GM12878 (cell line): ENCODE data around the gene ZNF764. TPM values are rescaled to one million over a fixed set of nuclear protein-coding genes. Genes with fewer than 3 reads are reported as not detected.
A peak's percentile ranks its signal among the peaks of the same experiment; 100 is the strongest.

ENCODE experiments used
- ATAC-seq: fragments of 200-7000 bp; cut with Tn5 transposase; 3 replicates; pipeline ENCODE4 v1.9.1; 2020; ENCODE audit warnings: mild to moderate bottlenecking, moderate library complexity
- BruUV-seq: library from RNA; stranded (reverse); fragments of 400-500 nt; replicated peaks from 2 replicates; lab custom pipeline; 2021; lab: Mats Ljungman, UMichigan
- CTCF ChIA-PET: fragments of 300-600 bp; sonication (Branson Sonifier 250); formaldehyde crosslinking; extraction: SDS; loops from one replicate; lab custom pipeline; 2021; ENCODE audit warnings: inconsistent platforms; lab: Yijun Ruan, JAX
- POLR2A ChIA-PET: fragments of 350-600 bp; formaldehyde crosslinking; extraction: SDS; loops from one replicate; lab custom pipeline; 2021; ENCODE audit warnings: inconsistent platforms; lab: Charles Lee
- RAD21 ChIA-PET: fragments of 300-600 bp; sonication (Branson Sonifier 250); formaldehyde crosslinking; loops from one replicate; lab custom pipeline; 2023; ENCODE audit warnings: antibody characterized with exemption; ENCODE audit not compliant: unreplicated experiment; lab: Charles Lee
- SMC1A ChIA-PET: fragments of 300-600 bp; sonication (Branson Sonifier 250); formaldehyde crosslinking; loops from one replicate; lab custom pipeline; 2023; ENCODE audit not compliant: unreplicated experiment, uncharacterized antibody; lab: Charles Lee
- DNase-seq: peaks from one replicate; pipeline ENCODE4 v3.0.0-alpha.2; 2011; ENCODE audit warnings: low read depth, low spot score
- FAIRE-seq: peaks from 3 replicates; lab custom pipeline; 2011; peaks lifted over from hg19 to GRCh38; lab: Jason Lieb, UNC
- H2AFZ ChIP-seq: 2 replicates; pipeline ENCODE4 v1.6.0; 2011; ENCODE audit warnings: low read depth, low read length, control low read depth; ENCODE audit not compliant: control insufficient read depth
- H3K27ac ChIP-seq: 2 replicates; pipeline ENCODE4 v1.5.1; 2011; ENCODE audit warnings: control low read depth; ENCODE audit not compliant: control insufficient read depth, insufficient read depth
- H3K27me3 ChIP-seq, 2 experiments: replicated peaks in 1 of 2; 2 replicates each; pipeline versions ENCODE4 v1.6.0 to v1.6.1; 2011; ENCODE audit warnings: low read length in 1 of 2; ENCODE audit not compliant: control insufficient read depth in 2 of 2, insufficient read depth in 2 of 2
- H3K36me3 ChIP-seq, 2 experiments: 2 replicates each; pipeline ENCODE4 v1.5.1; 2011; ENCODE audit warnings: low read length in 1 of 2; ENCODE audit not compliant: control insufficient read depth in 2 of 2, insufficient read depth in 2 of 2
- H3K4me1 ChIP-seq: 2 replicates; pipeline ENCODE4 v1.6.1; 2011; ENCODE audit warnings: mild to moderate bottlenecking, low read length, moderate library complexity, mixed read lengths; ENCODE audit not compliant: control insufficient read depth, insufficient read depth
- H3K4me2 ChIP-seq: 2 replicates; pipeline ENCODE4 v1.6.0; 2011; ENCODE audit warnings: control low read depth; ENCODE audit not compliant: control insufficient read depth, insufficient read depth
- H3K4me3 ChIP-seq: fragments of 200-600 bp; sonication (generic); 2 replicates; pipeline ENCODE4 v1.5.1; 2016
- H3K79me2 ChIP-seq: 2 replicates; pipeline ENCODE4 v1.6.0; 2011; ENCODE audit warnings: low read length; ENCODE audit not compliant: control insufficient read depth, insufficient read depth
- H3K9ac ChIP-seq: 2 replicates; pipeline ENCODE4 v1.8.0; 2011; ENCODE audit warnings: low read length, control low read depth, mixed read lengths; ENCODE audit not compliant: control insufficient read depth, insufficient read depth
- H3K9me3 ChIP-seq: replicated peaks from 3 replicates; pipeline ENCODE4 v1.5.1; 2011; ENCODE audit warnings: mild to moderate bottlenecking, low read length; ENCODE audit not compliant: control insufficient read depth, insufficient read depth
- H4K20me1 ChIP-seq: 2 replicates; pipeline ENCODE4 v1.6.0; 2011; ENCODE audit not compliant: control insufficient read depth, insufficient read depth
- IRF4 ChIP-seq: IDR thresholded peaks from 2 replicates; pipeline ENCODE4 v1.6.1; 2011; ENCODE audit warnings: low read depth, low read length
- KAT2A ChIP-seq: conservative IDR thresholded peaks from 2 replicates; pipeline ENCODE4 v1.6.1; 2011; ENCODE audit warnings: low read depth, low read length; ENCODE audit not compliant: control insufficient read depth
- MEF2B ChIP-seq: fragments of 450-650 bp; IDR thresholded peaks from 2 replicates; pipeline ENCODE4 v1.6.1; 2018; ENCODE audit warnings: mild to moderate bottlenecking, moderate library complexity; ENCODE audit not compliant: partially characterized antibody, poor library complexity, severe bottlenecking
- MTA3 ChIP-seq: IDR thresholded peaks from 2 replicates; pipeline ENCODE4 v1.6.1; 2012; ENCODE audit warnings: low read length, inconsistent platforms, borderline replicate concordance
- RB1 ChIP-seq: fragments of 450-650 bp; formaldehyde crosslinking; IDR thresholded peaks from 2 replicates; pipeline ENCODE4 v1.6.1; 2017; ENCODE audit warnings: mild to moderate bottlenecking, borderline replicate concordance
- REST ChIP-seq: IDR thresholded peaks from 2 replicates; pipeline ENCODE4 v1.6.1; 2012; ENCODE audit warnings: mild to moderate bottlenecking, low read depth, low read length
- SMARCA5 ChIP-seq: fragments of 450-650 bp; IDR thresholded peaks from 2 replicates; pipeline ENCODE4 v1.6.1; 2017; ENCODE audit warnings: mild to moderate bottlenecking
- TARDBP ChIP-seq: IDR thresholded peaks from 2 replicates; pipeline ENCODE4 v1.6.1; 2016; ENCODE audit warnings: borderline replicate concordance
- ZNF384 ChIP-seq: IDR thresholded peaks from 2 replicates; pipeline ENCODE4 v1.6.1; 2012; ENCODE audit warnings: low read depth, mild to moderate bottlenecking, low read length, improper control_type of control experiment, borderline replicate concordance
- WGBS: methylation state at CpG from one replicate; pipeline ENCODE4 v1.1.6; 2016; ENCODE audit warnings: low lambda C conversion rate; ENCODE audit not compliant: insufficient replicate concordance, insufficient coverage; ENCODE audit errors: missing lambda C conversion rate; 5-methylcytosine and 5-hydroxymethylcytosine counted together
- in situ Hi-C: fragments of 300-500 bp; cut with MboI; formaldehyde crosslinking; loops from 9 replicates; pipeline ENCODE4 v1.14.3; 2018; ENCODE audit warnings: mixed read lengths
- intact Hi-C: fragments of 100-400 bp; cut with micrococcal nuclease; formaldehyde crosslinking; loops from one replicate; pipeline ENCODE4 v1.14.2; 2022; ENCODE audit not compliant: unreplicated experiment
- polyA plus RNA-seq, 11 experiments: library from polyadenylated mRNA; depleted of rRNA in 4 of 11; unstranded in 6 of 11; stranded (reverse) in 5 of 11; fragments of >200 nt; fragmentation: Nextera tagmentation in 4 of 11; fragmentation: Illumina TruSeq in 1 of 11; extraction: Ambion mirVana in 4 of 11; extraction: Trizol in 1 of 11; gene quantifications; 1 replicate in 1 of 11; 2 replicates in 10 of 11; pipeline versions ENCODE4 v1.2.1 to v1.2.3, GENCODE V29; 2011 to 2016; ENCODE audit warnings: inconsistent platforms in 2 of 11, missing spikeins in 2 of 11, low read depth in 1 of 11
- total RNA-seq, 4 experiments: library from RNA; depleted of rRNA in 3 of 4; stranded (reverse); fragments of >200 nt in 3 of 4; fragmentation: Illumina TruSeq in 1 of 4; extraction: Trizol in 1 of 4; gene quantifications; 2 replicates each; pipeline versions ENCODE4 v1.2.1 to v1.2.3, GENCODE V29; 2013 to 2021
- TF ChIP-seq, protein P1 (sequence below): fragments of 450-650 bp; IDR thresholded peaks from 2 replicates; pipeline ENCODE4 v1.6.1; 2016; ENCODE audit warnings: mild to moderate bottlenecking

The ZNF764 gene
- total and polyA plus RNA-seq, 10 of the 15 experiments (the other 5 are each of a cell fraction or from before 2014, with no cell fraction given), result 0.61 to 11.9 (median 3.8) TPM

DNA sequence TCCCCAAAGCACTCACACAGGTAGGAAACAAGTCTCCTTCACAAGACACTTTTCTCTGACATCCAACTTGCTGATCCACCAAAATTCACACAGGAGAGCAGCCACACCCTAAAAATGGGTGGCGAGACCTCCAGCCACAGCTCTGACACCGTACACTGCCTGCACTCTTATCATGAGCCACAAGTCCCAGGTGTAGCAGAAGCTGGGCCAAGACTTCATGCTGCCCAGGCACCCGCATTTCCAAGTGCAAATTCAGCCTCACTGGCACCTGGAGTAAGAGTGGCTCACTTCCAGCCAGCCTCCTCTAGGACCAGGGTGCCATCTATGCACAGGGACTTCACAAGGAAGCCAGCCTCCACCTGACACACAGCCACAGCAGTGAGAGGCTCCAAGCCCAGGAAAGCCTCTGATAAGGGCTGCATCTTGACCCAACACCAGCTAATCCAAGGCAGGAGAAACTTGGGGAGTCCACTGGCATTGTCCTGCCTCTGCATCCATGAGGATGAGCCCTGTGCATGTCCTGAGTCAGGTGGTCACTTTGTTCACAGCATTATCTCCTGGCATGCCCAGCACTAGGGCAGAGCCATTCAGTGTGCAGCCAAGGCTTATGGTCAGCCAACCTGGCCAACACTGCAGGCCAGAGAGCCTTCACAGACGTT, 29.2 kb downstream of the ZNF764 start (continued):
- no peak for TF ChIP-seq REST

- POLR2A ChIA-PET, result interaction anchor here (0.6 to 5.6 kb wide), 13 partner anchors 8 to 201 kb away, joined by 3 to 36 read pairs (median 5); partner anchors contain the start of genes DCTPP1 and ZNF688
- RAD21 ChIA-PET, result interaction anchor here (0.7 to 1.6 kb wide), 14 partner anchors 8 to 108 kb away, joined by 3 to 17 read pairs (median 4); partner anchors contain the start of genes DCTPP1, SEPHS2 and ZNF764
- Histone ChIP-seq H2AFZ (peak overlapping the region; percentile 89), H3K27me3 (no peaks in the 10 kb centered on the region), H3K9ac (peak overlapping the region; percentile 73), H3K27ac (peak overlapping the region; percentile 93), H3K4me1 (peaks cover 15% of the 10 kb centered on the region), H3K36me3 (peaks cover 2 to 3% of the 10 kb centered on the region in 2 experiments; a peak in 1 of 4 replicates), H4K20me1 (no peaks in the 10 kb centered on the region), H3K79me2 (no peaks in the 10 kb centered on the region), H3K4me3 (peak overlapping the region; percentile 43; the same call in 1 of the 2 replicates), H3K9me3 (no peaks in the 10 kb centered on the region), H3K4me2 (peak overlapping the region; percentile 98)
- peak; percentile 33 for DNase-seq
- BruUV-seq, result TSS peak; percentile 63
- ATAC-seq, result peak; percentile 50
- in situ Hi-C loops, result no loop called here
- SMC1A ChIA-PET, result interaction anchor here (0.8 to 2.0 kb wide), 6 partner anchors 30 to 97 kb away, joined by 3 to 10 read pairs (median 5); partner anchors contain the start of genes DCTPP1 and ITGAL
- 0% methylated on average over 14 of the region's 14 CpGs for WGBS
- no peak for FAIRE-seq
- CTCF ChIA-PET, result interaction anchor here (0.7 to 2.6 kb wide), 10 partner anchors 8 to 166 kb away, joined by 3 to 24 read pairs (median 4); partner anchors contain the start of genes DCTPP1 and ZNF764
- intact Hi-C loops, result loop anchor here (1.0 to 2.0 kb wide), 2 partner anchors 55 to 97 kb away; partner anchors contain the start of genes DCTPP1 and ITGAL
- TF ChIP-seq RB1 (peak; percentile 75; the same call in 1 of the 2 replicates), MTA3 (no peak), KAT2A (no peak), SMARCA5 (peak; percentile 71), IRF4 (peak; percentile 44; the same call in 1 of the 2 replicates), ZNF384 (peak; percentile 58), REST (no peak), MEF2B (no peak), TARDBP (no peak)
- TF ChIP-seq, protein P1, sequence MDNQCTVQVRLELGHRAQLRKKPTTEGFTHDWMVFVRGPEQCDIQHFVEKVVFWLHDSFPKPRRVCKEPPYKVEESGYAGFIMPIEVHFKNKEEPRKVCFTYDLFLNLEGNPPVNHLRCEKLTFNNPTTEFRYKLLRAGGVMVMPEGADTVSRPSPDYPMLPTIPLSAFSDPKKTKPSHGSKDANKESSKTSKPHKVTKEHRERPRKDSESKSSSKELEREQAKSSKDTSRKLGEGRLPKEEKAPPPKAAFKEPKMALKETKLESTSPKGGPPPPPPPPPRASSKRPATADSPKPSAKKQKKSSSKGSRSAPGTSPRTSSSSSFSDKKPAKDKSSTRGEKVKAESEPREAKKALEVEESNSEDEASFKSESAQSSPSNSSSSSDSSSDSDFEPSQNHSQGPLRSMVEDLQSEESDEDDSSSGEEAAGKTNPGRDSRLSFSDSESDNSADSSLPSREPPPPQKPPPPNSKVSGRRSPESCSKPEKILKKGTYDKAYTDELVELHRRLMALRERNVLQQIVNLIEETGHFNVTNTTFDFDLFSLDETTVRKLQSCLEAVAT, result peak; percentile 42; the same call in 1 of the 2 replicates
These were observed 30.5 kb downstream of the ZNF764 start for GRCh38 chr16:30527635-30528178.
